Ascending aorta (tissue), 2 donors: ENCODE measurements around the gene TTC9. TPM values are rescaled to one million over a fixed set of nuclear protein-coding genes. Genes with fewer than 3 reads are reported as not detected.

Experiments
- DNase-seq, 2 donors: peaks; one replicate each; pipeline ENCODE4 v3.0.0-alpha.2; 2019; ENCODE audit warnings: low spot score in 2 of 2
- H3K27ac ChIP-seq, 2 donors: fragments of 200-600 bp; sonication (generic); one replicate each; pipeline ENCODE4 v1.5.1; 2016 to 2017; ENCODE audit warnings: mild to moderate bottlenecking in 1 of 2
- H3K27me3 ChIP-seq: fragments of 200-600 bp; sonication (generic); one replicate; pipeline ENCODE4 v1.5.1; 2017
- H3K36me3 ChIP-seq, 2 donors: fragments of 200-600 bp; sonication (generic); one replicate each; pipeline ENCODE4 v1.5.1; 2016
- H3K4me1 ChIP-seq, 2 donors: fragments of 200-600 bp; sonication (generic); one replicate each; pipeline ENCODE4 v1.5.1; 2016 to 2017; ENCODE audit warnings: mild to moderate bottlenecking in 1 of 2
- H3K4me3 ChIP-seq, 2 donors: fragments of 200-600 bp; sonication (generic); one replicate each; pipeline ENCODE4 v1.5.1; 2016 to 2017; ENCODE audit warnings: mild to moderate bottlenecking in 1 of 2
- H3K9me3 ChIP-seq, 2 donors: fragments of 200-600 bp; sonication (generic); one replicate each; pipeline ENCODE4 v1.5.1; 2016
- intact Hi-C: fragments of 100-400 bp; cut with DNase I; formaldehyde crosslinking; loops from one replicate; pipeline ENCODE4 v1.15.1; 2023
- total RNA-seq: library from RNA; depleted of rRNA; stranded (reverse); fragments of >200 nt; gene quantifications from one replicate; pipeline ENCODE4 v1.1.0, GENCODE V29; 2016
- TF ChIP-seq, protein P1 (sequence below), 3 experiments: fragments of 200-600 bp in 2 of 3; fragments of 450-650 bp in 1 of 3; sonication (generic) in 2 of 3; IDR thresholded peaks; one replicate each; pipeline ENCODE4 v1.5.1; 2016 to 2019; ENCODE audit warnings: antibody characterized with exemption in 3 of 3, mild to moderate bottlenecking in 1 of 3, moderate library complexity in 1 of 3

Gene TTC9
- total RNA-seq, 1 donor from 2014 or later = not detected

DNA sequence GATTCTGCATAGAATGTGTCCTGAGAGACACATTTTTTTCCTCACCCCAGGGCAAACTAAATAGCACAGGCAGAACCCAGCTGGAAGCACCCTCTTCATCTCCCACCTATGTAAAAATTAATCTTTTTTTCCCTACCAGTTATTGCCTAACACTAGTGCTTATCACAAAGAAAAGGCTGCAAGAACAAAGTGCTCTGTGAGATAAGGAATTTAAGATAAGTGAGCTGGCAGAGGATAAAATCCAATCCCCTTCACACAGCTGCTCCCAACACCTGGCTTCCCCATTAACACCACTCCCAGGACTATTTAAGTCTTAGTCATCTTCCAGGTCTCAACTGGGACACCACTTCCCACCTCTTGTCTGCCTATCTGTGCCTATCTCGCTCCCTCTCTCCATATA lies 75.2 kb downstream of the TTC9 start:
- Histone ChIP-seq H3K4me3 (no peak overlapping the region), H3K27ac (no peak overlapping the region), H3K36me3 (no peaks in the 10 kb centered on the region), H3K9me3 (no peaks in the 10 kb centered on the region), H3K27me3 (no peaks in the 10 kb centered on the region), H3K4me1 (peaks cover 0 to 8% of the 10 kb centered on the region in 2 donors)
- TF ChIP-seq, protein P1, sequence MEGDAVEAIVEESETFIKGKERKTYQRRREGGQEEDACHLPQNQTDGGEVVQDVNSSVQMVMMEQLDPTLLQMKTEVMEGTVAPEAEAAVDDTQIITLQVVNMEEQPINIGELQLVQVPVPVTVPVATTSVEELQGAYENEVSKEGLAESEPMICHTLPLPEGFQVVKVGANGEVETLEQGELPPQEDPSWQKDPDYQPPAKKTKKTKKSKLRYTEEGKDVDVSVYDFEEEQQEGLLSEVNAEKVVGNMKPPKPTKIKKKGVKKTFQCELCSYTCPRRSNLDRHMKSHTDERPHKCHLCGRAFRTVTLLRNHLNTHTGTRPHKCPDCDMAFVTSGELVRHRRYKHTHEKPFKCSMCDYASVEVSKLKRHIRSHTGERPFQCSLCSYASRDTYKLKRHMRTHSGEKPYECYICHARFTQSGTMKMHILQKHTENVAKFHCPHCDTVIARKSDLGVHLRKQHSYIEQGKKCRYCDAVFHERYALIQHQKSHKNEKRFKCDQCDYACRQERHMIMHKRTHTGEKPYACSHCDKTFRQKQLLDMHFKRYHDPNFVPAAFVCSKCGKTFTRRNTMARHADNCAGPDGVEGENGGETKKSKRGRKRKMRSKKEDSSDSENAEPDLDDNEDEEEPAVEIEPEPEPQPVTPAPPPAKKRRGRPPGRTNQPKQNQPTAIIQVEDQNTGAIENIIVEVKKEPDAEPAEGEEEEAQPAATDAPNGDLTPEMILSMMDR (IDR thresholded peaks at IDR 0.05) = no peak
- no peak for DNase-seq
- intact Hi-C loops = no loop called here

DNA sequence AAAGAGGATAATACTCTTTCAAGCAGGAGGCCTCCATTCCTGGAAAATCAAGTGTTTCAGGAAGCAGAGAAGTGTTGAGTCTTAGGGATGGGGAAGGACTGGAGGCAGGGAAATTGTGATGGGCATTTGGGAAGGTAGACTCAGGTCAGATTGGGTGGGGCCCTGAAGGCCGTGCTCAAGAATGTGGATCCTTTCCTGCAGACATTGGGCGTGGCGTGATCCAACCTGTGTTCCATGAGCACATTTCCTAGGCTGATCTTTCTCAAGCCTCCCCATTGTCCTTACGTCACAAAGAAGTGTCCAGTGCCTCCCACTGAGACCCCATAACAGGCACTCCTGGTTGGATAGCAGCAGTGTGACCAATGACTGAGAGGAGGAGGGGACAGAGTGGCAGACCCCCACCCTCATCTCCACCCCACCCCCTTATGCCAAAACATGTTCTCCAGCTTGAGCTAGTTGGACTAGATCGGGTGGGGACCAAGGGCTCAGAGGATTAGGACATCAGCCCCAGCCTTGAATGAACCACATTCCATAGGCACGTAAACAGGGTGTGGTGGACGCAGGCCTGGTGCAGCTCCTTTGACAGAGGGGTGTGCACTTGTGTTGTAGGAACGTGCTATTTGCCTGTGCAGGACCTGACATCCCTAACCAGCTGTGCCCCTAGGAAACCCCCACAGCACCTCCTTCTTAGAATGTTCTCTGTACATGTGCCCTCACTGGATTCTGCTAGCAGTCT lies 76.8 kb downstream of the TTC9 start:
- Histone ChIP-seq H3K27me3 (no peaks in the 10 kb centered on the region), H3K4me3 (no peak overlapping the region), H3K4me1 (peaks cover 0 to 2% of the 10 kb centered on the region in 2 donors), H3K27ac (no peak overlapping the region), H3K36me3 (no peaks in the 10 kb centered on the region), H3K9me3 (no peaks in the 10 kb centered on the region)
- intact Hi-C loops = no loop called here
- TF ChIP-seq, protein P1 (IDR thresholded peaks at IDR 0.05) = no peak
- no peak for DNase-seq

DNA sequence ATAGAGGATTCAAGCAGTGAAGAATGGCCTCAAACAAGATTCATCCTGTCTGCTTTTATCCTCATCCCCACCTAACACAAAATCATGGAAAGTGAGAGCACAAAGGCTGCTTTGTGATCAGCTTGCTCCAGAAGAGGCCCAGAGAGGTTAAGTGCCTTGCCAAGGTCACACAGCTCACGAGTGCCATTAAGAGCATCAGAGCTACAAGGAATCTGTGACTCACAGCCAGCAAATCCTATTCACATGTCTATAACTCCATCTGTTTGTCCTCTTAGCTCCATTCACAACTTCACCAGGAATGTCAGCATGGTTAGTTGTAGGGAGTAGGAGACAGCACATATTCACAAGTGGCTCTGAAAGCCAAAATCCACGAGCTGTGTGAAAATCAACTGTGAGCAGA lies 79.8 kb downstream of the TTC9 start:
- no peaks in the 10 kb centered on the region for H3K4me1 ChIP-seq
- no peak overlapping the region for H3K27ac ChIP-seq
- no peaks in the 10 kb centered on the region for H3K27me3 ChIP-seq
- H3K4me3 ChIP-seq = no peak overlapping the region
- no peak for DNase-seq
- intact Hi-C loops = no loop called here
- TF ChIP-seq, protein P1 (IDR thresholded peaks at IDR 0.05) = no peak
- no peaks in the 10 kb centered on the region for H3K9me3 ChIP-seq
- H3K36me3 ChIP-seq = no peaks in the 10 kb centered on the region

DNA sequence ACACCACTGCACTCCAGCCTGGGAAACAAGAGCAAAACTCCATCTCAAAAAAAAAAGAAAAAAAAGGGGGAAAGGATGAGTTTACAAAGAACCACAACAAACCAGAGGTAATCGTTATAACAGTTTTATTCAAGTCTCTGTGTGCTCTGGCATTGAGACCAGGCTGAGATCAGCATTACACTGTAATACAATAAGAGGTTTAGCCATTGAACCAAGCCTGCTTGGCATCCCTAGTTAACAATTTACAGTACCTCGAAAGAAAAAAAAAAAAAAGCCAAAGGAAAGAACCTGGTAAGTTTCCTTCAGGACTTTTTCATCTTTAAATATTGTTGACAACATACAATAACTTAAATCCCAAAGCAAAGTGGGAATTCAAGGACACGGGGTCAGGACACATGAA lies 80.7 kb downstream of the TTC9 start:
- no peaks in the 10 kb centered on the region for H3K9me3 ChIP-seq
- H3K27ac ChIP-seq = no peak overlapping the region
- TF ChIP-seq, protein P1 (IDR thresholded peaks at IDR 0.05) = no peak
- no peak for DNase-seq
- no peak overlapping the region for H3K4me3 ChIP-seq
- no peaks in the 10 kb centered on the region for H3K36me3 ChIP-seq
- H3K27me3 ChIP-seq = no peaks in the 10 kb centered on the region
- no peaks in the 10 kb centered on the region for H3K4me1 ChIP-seq
- intact Hi-C loops = no loop called here

DNA sequence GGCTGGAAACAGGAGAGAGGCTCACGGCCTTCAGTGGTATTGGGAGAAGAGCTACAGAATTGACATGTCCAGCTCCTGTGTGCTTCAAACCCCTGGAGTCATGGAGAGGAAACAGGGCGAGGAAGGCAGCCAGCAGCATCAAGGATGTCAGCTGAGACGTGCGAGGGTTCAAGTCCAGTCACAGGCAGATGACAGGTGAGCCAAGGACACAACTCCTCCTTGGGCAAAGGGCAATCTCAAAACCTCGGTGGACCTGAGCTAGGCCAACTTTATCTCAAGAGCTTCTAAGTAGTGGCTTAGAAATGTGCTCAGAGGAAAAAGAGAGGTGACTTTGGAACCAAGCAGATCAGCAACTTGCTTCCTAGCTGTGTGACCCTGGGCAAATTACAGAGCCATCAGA lies 81.6 kb downstream of the TTC9 start:
- intact Hi-C loops = no loop called here
- Histone ChIP-seq H3K27ac (no peak overlapping the region), H3K4me1 (no peaks in the 10 kb centered on the region), H3K36me3 (no peaks in the 10 kb centered on the region), H3K9me3 (no peaks in the 10 kb centered on the region), H3K4me3 (no peak overlapping the region), H3K27me3 (no peaks in the 10 kb centered on the region)
- no peak for DNase-seq
- TF ChIP-seq, protein P1 (IDR thresholded peaks at IDR 0.05) = no peak
